NT2/D1 (cell line): Measurements from ENCODE around the gene MT1G.

Experiments
- SUZ12 ChIP-seq: IDR thresholded peaks from 2 replicates; pipeline ENCODE4 v1.6.1; 2011; ENCODE audit not compliant: insufficient read length, insufficient read depth; ENCODE audit errors: extremely low read depth
- YY1 ChIP-seq: IDR thresholded peaks from 2 replicates; pipeline ENCODE4 v1.6.1; 2011; ENCODE audit not compliant: insufficient read length, insufficient read depth
- ZNF274 ChIP-seq: IDR thresholded peaks from 2 replicates; pipeline ENCODE4 v1.6.1; 2011; ENCODE audit warnings: mild to moderate bottlenecking, low read depth, low read length

- TF ChIP-seq SUZ12, result no peak
- no peak for TF ChIP-seq YY1
- no peak for TF ChIP-seq ZNF274
Measured at GRCh38 chr16:56683424-56684172, 15.7 kb upstream of the MT1G start.
